GM23338 (cell line): Measurements from ENCODE around the gene MYO1A. TPM values are rescaled to one million over a fixed set of nuclear protein-coding genes. Genes with fewer than 3 reads are reported as not detected.

Experiments
- ATAC-seq: fragments of 200-7000 bp; cut with Tn5 transposase; 3 replicates; pipeline ENCODE4 v1.9.1; 2020
- DNase-seq: peaks from one replicate; pipeline ENCODE4 v3.0.0-alpha.2; 2015; ENCODE audit warnings: low spot score
- H2AFZ ChIP-seq: fragments of 200-600 bp; sonication (generic); 2 replicates; pipeline ENCODE4 v1.8.0; 2016; ENCODE audit warnings: antibody characterized with exemption, mild to moderate bottlenecking, moderate library complexity
- H3F3A ChIP-seq: fragments of 200-600 bp; sonication (generic); replicated peaks from 2 replicates; pipeline ENCODE4 v1.8.0; 2017; ENCODE audit warnings: antibody characterized with exemption, mixed run types, low read depth
- H3K27ac ChIP-seq: fragments of 200-600 bp; sonication (generic); 2 replicates; pipeline ENCODE4 v1.6.1; 2016; ENCODE audit warnings: low read depth
- H3K27me3 ChIP-seq: fragments of 200-600 bp; sonication (generic); 2 replicates; pipeline ENCODE4 v1.8.0; 2016; ENCODE audit warnings: mild to moderate bottlenecking, mixed run types, moderate library complexity; ENCODE audit not compliant: insufficient read depth
- H3K36me3 ChIP-seq: fragments of 200-600 bp; sonication (generic); 2 replicates; pipeline ENCODE4 v1.8.0; 2016; ENCODE audit warnings: mild to moderate bottlenecking; ENCODE audit not compliant: insufficient read depth
- H3K4me1 ChIP-seq: fragments of 200-600 bp; sonication (generic); 2 replicates; pipeline ENCODE4 v1.8.0; 2016; ENCODE audit warnings: mild to moderate bottlenecking, moderate library complexity; ENCODE audit not compliant: insufficient read depth
- H3K4me2 ChIP-seq: fragments of 200-600 bp; sonication (generic); 2 replicates; pipeline ENCODE4 v1.7.1; 2017; ENCODE audit warnings: mixed run types
- H3K4me3 ChIP-seq: fragments of 200-600 bp; sonication (generic); 2 replicates; pipeline ENCODE4 v1.6.1; 2016; ENCODE audit warnings: mixed run types
- H3K79me2 ChIP-seq: fragments of 200-600 bp; sonication (generic); replicated peaks from 2 replicates; pipeline ENCODE4 v1.8.0; 2017; ENCODE audit warnings: mild to moderate bottlenecking; ENCODE audit not compliant: insufficient read depth
- H3K9me2 ChIP-seq: fragments of 200-600 bp; sonication (generic); 2 replicates; pipeline ENCODE4 v1.8.0; 2017; ENCODE audit not compliant: insufficient read depth
- H4K20me1 ChIP-seq: fragments of 200-600 bp; sonication (generic); replicated peaks from 2 replicates; pipeline ENCODE4 v1.8.0; 2017; ENCODE audit warnings: mild to moderate bottlenecking; ENCODE audit not compliant: insufficient read depth
- H3K27ac Mint-ChIP-seq: 2 replicates; pipeline ENCODE4 v1.8.0; 2020; ENCODE audit warnings: inconsistent platforms, mild to moderate bottlenecking, moderate library complexity, mixed read lengths
- H3K27me3 Mint-ChIP-seq: 3 replicates; pipeline ENCODE4 v1.8.0; 2022; ENCODE audit warnings: low read depth, mild to moderate bottlenecking, moderate library complexity, mixed read lengths, inconsistent platforms; ENCODE audit not compliant: insufficient read depth, poor library complexity
- H3K36me3 Mint-ChIP-seq: 3 replicates; pipeline ENCODE4 v1.8.0; 2021; ENCODE audit warnings: low read depth, mild to moderate bottlenecking, inconsistent platforms, moderate library complexity, mixed read lengths
- H3K4me1 Mint-ChIP-seq: 3 replicates; pipeline ENCODE4 v1.8.0; 2020; ENCODE audit warnings: mild to moderate bottlenecking, inconsistent platforms, mixed read lengths
- H3K4me3 Mint-ChIP-seq: 3 replicates; pipeline ENCODE4 v1.8.0; 2021; ENCODE audit warnings: moderate library complexity, mild to moderate bottlenecking, inconsistent platforms, mixed read lengths
- H3K9me3 Mint-ChIP-seq: 3 replicates; pipeline ENCODE4 v1.8.0; 2020; ENCODE audit warnings: moderate library complexity, mild to moderate bottlenecking, inconsistent platforms, mixed read lengths
- JUNB ChIP-seq: IDR thresholded peaks from one replicate; pipeline ENCODE4 v1.6.1; 2016; ENCODE audit warnings: antibody characterized with exemption; ENCODE audit not compliant: unreplicated experiment
- REST ChIP-seq: IDR thresholded peaks from one replicate; pipeline ENCODE4 v1.6.1; 2018; ENCODE audit warnings: antibody characterized with exemption; ENCODE audit not compliant: unreplicated experiment
- polyA plus RNA-seq: library from polyadenylated mRNA; unstranded; fragments of >200 nt; fragmentation: Nextera tagmentation; extraction: Ambion mirVana; gene quantifications from 2 replicates; pipeline ENCODE4 v1.2.1, GENCODE V29; 2016
- total RNA-seq: library from RNA; depleted of rRNA; stranded (reverse); fragments of >200 nt; shearing (Covaris generic); gene quantifications from 2 replicates; pipeline ENCODE4 v1.2.3, GENCODE V29; 2014
- TF ChIP-seq, protein P1 (sequence below): fragments of 250-450 bp; sonication (Bioruptor Pico); IDR thresholded peaks from 2 replicates; pipeline ENCODE4 v1.5.0; 2020; ENCODE audit warnings: mild to moderate bottlenecking, moderate library complexity

Gene MYO1A
- total and polyA plus RNA-seq, 2 experiments from 2014 or later = not detected

DNA sequence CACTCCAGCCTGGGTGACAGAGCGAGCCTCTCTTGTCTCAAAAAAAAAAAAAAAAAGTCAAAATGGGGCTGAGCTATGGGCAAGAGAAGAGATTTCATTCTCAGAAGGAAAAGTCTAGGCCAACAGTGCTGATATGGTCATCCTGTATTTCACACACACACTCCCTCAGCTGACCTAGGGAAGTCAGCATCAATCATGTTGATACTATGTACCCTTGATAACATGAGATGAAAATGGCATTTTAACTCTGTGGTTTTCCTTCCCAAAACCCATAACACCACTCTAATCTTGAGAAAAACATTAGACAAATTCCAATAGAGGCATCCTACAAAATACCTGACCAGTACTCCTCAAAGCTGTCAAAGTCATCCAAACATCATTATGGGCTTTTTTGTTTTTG is 30.9 kb upstream of the MYO1A start:
- Histone ChIP-seq H3K4me1 (peaks cover 12% of the 10 kb centered on the region), H3F3A (peaks cover 4% of the 10 kb centered on the region; the same call in 1 of the 2 replicates), H3K27me3 (no peaks in the 10 kb centered on the region), H3K4me3 (no peak overlapping the region), H3K79me2 (peaks cover 23% of the 10 kb centered on the region), H3K4me2 (no peak overlapping the region), H3K36me3 (no peaks in the 10 kb centered on the region), H2AFZ (no peak overlapping the region), H4K20me1 (peaks cover 8% of the 10 kb centered on the region; the same call in 1 of the 2 replicates), H3K9me2 (no peaks in the 10 kb centered on the region), H3K27ac (no peak overlapping the region)
- peaks cover 10% of the 10 kb centered on the region for H3K27me3 Mint-ChIP-seq
- no peaks in the 10 kb centered on the region for H3K9me3 Mint-ChIP-seq
- peaks cover 14% of the 10 kb centered on the region for H3K4me1 Mint-ChIP-seq
- no peak for TF ChIP-seq REST
- TF ChIP-seq, protein P1, sequence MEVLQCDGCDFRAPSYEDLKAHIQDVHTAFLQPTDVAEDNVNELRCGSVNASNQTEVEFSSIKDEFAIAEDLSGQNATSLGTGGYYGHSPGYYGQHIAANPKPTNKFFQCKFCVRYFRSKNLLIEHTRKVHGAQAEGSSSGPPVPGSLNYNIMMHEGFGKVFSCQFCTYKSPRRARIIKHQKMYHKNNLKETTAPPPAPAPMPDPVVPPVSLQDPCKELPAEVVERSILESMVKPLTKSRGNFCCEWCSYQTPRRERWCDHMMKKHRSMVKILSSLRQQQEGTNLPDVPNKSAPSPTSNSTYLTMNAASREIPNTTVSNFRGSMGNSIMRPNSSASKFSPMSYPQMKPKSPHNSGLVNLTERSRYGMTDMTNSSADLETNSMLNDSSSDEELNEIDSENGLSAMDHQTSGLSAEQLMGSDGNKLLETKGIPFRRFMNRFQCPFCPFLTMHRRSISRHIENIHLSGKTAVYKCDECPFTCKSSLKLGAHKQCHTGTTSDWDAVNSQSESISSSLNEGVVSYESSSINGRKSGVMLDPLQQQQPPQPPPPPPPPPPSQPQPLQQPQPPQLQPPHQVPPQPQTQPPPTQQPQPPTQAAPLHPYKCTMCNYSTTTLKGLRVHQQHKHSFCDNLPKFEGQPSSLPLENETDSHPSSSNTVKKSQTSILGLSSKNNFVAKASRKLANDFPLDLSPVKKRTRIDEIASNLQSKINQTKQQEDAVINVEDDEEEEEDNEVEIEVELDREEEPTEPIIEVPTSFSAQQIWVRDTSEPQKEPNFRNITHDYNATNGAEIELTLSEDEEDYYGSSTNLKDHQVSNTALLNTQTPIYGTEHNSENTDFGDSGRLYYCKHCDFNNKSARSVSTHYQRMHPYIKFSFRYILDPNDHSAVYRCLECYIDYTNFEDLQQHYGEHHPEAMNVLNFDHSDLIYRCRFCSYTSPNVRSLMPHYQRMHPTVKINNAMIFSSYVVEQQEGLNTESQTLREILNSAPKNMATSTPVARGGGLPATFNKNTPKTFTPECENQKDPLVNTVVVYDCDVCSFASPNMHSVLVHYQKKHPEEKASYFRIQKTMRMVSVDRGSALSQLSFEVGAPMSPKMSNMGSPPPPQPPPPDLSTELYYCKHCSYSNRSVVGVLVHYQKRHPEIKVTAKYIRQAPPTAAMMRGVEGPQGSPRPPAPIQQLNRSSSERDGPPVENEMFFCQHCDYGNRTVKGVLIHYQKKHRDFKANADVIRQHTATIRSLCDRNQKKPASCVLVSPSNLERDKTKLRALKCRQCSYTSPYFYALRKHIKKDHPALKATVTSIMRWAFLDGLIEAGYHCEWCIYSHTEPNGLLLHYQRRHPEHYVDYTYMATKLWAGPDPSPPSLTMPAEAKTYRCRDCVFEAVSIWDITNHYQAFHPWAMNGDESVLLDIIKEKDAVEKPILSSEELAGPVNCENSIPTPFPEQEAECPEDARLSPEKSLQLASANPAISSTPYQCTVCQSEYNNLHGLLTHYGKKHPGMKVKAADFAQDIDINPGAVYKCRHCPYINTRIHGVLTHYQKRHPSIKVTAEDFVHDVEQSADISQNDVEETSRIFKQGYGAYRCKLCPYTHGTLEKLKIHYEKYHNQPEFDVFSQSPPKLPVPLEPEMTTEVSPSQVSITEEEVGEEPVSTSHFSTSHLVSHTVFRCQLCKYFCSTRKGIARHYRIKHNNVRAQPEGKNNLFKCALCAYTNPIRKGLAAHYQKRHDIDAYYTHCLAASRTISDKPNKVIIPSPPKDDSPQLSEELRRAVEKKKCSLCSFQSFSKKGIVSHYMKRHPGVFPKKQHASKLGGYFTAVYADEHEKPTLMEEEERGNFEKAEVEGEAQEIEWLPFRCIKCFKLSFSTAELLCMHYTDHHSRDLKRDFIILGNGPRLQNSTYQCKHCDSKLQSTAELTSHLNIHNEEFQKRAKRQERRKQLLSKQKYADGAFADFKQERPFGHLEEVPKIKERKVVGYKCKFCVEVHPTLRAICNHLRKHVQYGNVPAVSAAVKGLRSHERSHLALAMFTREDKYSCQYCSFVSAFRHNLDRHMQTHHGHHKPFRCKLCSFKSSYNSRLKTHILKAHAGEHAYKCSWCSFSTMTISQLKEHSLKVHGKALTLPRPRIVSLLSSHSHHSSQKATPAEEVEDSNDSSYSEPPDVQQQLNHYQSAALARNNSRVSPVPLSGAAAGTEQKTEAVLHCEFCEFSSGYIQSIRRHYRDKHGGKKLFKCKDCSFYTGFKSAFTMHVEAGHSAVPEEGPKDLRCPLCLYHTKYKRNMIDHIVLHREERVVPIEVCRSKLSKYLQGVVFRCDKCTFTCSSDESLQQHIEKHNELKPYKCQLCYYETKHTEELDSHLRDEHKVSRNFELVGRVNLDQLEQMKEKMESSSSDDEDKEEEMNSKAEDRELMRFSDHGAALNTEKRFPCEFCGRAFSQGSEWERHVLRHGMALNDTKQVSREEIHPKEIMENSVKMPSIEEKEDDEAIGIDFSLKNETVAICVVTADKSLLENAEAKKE (CRISPR knock-in tag) = no peak
- TF ChIP-seq JUNB = no peak
- H3K4me3 Mint-ChIP-seq = no peak overlapping the region
- ATAC-seq (no peak), DNase-seq (no peak)
- peak overlapping the region; percentile 40; the same call in 1 of the 2 replicates for H3K27ac Mint-ChIP-seq
- peaks cover 18% of the 10 kb centered on the region for H3K36me3 Mint-ChIP-seq
